HEK293 (cell line): ENCODE data around the gene SFR1.

ENCODE experiments used
- TF ChIP-seq, protein P1 (sequence below): fragments of 450-650 bp; formaldehyde crosslinking; IDR thresholded peaks from 2 replicates; pipeline ENCODE4 v1.5.1; 2016; ENCODE audit warnings: missing biosample characterization, missing genetic modification characterization
- TF ChIP-seq, protein P2 (sequence below): fragments of 450-650 bp; formaldehyde crosslinking; IDR thresholded peaks from 2 replicates; pipeline ENCODE4 v1.5.1; 2016; ENCODE audit warnings: missing biosample characterization, missing genetic modification characterization

DNA sequence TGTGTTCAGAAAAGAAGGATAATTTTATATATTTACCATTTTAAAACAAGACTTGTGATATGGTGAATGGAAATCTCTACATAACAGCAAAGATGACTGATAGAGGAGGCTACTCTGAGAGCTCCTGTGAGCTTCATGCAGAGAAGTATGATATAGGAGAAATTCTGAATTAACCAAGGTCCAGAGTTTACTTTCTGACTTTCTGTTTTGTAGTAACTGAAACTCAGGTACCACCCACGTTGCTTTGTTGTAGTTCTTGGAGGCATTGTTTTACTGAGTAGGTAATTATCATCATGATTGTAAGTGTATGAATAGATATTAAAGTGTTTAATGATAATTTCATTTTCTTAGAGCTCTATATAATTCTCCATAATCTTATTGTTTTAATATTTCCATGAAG, 18.0 kb upstream of the SFR1 start:
- TF ChIP-seq, protein P1, sequence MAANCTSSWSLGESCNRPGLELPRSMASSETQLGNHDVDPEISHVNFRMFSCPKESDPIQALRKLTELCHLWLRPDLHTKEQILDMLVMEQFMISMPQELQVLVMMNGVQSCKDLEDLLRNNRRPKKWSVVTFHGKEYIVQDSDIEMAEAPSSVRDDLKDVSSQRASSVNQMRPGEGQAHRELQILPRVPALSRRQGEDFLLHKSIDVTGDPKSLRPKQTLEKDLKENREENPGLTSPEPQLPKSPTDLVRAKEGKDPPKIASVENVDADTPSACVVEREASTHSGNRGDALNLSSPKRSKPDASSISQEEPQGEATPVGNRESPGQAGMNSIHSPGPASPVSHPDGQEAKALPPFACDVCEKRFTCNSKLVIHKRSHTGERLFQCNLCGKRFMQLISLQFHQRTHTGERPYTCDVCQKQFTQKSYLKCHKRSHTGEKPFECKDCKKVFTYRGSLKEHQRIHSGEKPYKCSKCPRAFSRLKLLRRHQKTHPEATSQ (tag by site-specific recombination) = no peak
- TF ChIP-seq, protein P2, sequence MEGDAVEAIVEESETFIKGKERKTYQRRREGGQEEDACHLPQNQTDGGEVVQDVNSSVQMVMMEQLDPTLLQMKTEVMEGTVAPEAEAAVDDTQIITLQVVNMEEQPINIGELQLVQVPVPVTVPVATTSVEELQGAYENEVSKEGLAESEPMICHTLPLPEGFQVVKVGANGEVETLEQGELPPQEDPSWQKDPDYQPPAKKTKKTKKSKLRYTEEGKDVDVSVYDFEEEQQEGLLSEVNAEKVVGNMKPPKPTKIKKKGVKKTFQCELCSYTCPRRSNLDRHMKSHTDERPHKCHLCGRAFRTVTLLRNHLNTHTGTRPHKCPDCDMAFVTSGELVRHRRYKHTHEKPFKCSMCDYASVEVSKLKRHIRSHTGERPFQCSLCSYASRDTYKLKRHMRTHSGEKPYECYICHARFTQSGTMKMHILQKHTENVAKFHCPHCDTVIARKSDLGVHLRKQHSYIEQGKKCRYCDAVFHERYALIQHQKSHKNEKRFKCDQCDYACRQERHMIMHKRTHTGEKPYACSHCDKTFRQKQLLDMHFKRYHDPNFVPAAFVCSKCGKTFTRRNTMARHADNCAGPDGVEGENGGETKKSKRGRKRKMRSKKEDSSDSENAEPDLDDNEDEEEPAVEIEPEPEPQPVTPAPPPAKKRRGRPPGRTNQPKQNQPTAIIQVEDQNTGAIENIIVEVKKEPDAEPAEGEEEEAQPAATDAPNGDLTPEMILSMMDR (tag by site-specific recombination) = no peak
